NCI-H1092 treated with DMSO at 0.1 percent for 48 hours (cell line): ENCODE data around the gene ZNF207.
A peak's percentile ranks its signal among the peaks of the same experiment; 100 is the strongest.
"Not testable (repeated sequence)": the region's sequence is repeated elsewhere in the genome, so short reads cannot be mapped to it uniquely, and the experiment has no call there.

Experiments
- DNase-seq: peaks from one replicate; lab custom pipeline; 2025; lab: John Stamatoyannopoulos, UW

The ZNF207 gene

DNA sequence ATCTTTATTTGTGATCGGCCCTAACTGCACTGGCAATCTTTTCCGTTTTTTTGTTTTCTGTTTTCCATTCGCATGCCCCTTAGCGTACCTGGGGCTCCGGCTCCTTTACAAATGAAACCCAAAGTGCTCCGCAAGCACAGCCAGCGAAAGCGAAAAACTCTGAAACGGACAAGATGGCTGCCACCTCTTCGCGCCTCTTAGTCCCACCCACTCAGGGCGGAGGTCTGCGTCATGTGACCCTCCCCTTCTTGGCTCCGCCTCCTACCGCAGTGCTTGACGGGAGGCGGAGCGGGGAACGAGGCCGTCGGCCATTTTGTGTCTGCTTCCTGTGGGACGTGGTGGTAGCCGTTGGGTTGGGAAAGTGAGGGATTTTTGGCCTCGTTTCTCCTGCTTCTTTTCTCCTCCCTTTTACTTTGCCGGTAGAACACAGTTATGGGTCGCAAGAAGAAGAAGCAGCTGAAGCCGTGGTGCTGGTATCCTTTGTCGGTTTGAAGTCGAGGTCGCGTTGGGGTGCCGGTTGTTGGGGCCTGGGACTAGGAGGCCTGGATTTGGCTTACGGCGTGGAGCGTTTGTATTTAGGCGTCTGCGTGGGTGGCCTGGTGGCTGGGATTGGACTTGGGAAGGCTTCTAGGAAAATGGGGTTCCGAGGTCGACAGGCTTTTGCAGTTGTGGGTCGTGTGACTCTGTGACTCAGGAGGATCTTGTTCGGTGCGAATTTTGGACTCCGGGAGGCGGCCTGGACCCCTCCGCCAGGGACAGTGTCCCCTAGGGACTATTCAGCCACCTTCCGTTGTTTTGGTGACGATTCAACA, at the start of gene ZNF207:
Gene ZNF207 (plus strand): TSS at position 304 of the 812 bp plus-strand sequence. CDS start 129 bp downstream, at position 433.
- DNase-seq: peak; percentile 97

GRCh38 chr17:32302037-32302436, 47.9 kb upstream of the ZNF207 start:
- DNase-seq: no peak

GRCh38 chr17:32302860-32303649, 46.9 kb upstream of the ZNF207 start:
- no peak for DNase-seq

- peak; percentile 66 for DNase-seq
Measured at GRCh38 chr17:32303781-32304288, 46.1 kb upstream of the ZNF207 start.

GRCh38 chr17:32305049-32305448, 44.9 kb upstream of the ZNF207 start:
- no peak for DNase-seq

DNA sequence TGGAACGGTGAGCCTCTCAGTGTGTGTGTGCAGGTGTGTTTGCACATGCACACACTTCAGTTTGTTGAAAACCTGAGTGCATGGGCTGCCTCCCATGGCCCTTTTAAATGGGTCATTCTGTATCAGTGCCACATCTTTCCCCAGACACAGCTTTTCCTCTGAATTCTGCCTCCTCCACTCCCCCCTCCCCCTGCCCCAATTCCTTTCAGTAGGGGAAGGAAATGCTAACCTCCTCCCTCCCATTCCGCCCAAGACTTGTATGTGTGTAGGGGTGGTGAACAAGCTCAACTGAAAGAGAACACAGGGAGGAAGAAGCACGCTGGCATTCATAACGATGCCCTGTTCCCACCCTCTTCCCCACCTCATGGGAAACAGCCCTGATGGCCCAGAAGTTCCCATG, 42.3 kb upstream of the ZNF207 start:
- DNase-seq: peak; percentile 6

DNA sequence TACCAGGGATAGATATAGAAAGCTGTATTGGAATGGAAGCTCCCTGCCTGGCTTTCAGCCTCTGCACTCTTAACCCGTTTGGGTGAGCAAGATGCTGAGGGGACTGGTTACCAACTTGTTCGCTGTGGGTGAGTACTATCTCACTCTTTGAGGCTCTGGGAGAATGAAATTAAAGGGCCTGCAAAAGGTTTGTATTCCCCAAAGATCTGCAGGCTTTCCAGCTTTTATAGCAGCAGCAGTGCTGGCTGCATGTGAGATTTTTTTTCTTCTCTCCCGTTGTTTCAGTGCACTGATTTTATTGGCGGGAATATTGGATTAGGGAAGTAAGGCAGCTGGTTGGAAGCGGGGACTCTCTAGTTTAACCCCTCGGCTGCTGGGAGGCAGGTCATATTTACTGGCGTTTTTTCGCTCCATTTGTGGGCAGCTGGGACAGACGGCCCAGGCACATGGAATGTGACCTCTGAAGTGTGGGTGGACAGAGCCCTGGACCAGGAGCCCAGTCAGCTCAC, 38.9 kb upstream of the ZNF207 start:
- DNase-seq: no peak

GRCh38 chr17:32314636-32315035, 35.3 kb upstream of the ZNF207 start:
- DNase-seq: no peak

DNA sequence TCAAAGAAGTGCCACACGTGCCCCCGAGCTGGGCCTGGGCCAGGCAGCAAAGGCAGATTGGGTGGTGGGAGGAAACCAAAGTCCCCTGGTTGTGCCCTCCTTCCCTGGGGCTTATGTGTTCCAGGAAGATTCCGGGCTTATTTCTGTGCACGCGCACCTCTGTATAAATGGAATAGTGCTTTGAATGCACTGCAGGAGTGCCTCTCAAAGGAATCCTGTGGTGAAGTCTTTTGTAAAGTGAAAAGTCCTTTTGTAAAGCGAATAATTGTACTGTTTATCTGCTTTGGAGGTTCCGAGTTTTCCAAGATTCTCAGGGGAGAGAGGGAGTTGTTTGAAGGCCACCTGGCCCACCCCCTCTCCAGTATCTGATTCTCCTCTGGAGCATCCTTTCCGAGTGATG, 34.8 kb upstream of the ZNF207 start:
- no peak for DNase-seq

- not testable (repeated sequence) for DNase-seq
Measured at GRCh38 chr17:32316653-32317052, 33.3 kb upstream of the ZNF207 start.

DNA sequence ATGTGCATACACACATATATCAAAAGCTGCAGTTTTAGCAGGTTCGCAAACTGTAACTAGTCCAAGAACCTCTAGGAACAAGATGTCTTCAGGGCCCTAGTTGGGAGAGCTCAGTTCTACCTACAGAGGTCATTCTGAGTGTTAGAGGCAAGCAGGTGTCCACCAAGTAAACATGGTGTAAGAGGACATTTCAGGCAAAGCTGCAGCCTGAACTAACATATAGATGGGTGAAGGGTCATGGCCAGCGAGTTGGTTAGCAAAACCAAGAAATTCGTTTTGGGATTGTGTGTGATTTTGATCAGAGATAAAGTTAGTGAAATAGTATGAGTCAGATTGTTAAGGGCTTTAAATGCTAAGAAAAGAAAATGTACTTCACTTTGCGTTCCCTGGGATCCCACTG, 32.6 kb upstream of the ZNF207 start:
- DNase-seq: no peak

- no peak for DNase-seq
Measured at GRCh38 chr17:32318071-32318470, 31.9 kb upstream of the ZNF207 start.

DNA sequence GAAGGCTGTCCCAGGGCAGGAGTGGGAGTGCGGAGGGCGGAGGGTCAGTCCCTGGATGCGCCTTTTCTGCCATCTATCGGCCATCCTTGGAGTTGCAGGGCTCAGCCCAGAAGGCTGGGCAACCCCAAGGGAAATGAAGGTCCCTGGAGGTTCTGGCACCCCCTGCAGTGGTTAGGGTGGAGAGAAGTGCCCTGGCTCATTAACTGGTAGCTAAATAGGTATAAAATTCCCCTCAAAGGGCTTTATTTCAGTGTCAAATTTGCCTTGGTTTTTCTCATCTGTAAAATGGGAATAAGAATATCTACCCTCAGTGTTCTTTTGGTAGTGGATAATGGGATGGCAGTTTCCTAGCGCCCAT, 30.4 kb upstream of the ZNF207 start:
- peak; percentile 48 for DNase-seq

- not testable (repeated sequence) for DNase-seq
Measured at GRCh38 chr17:32320080-32320479, 29.9 kb upstream of the ZNF207 start.

DNA sequence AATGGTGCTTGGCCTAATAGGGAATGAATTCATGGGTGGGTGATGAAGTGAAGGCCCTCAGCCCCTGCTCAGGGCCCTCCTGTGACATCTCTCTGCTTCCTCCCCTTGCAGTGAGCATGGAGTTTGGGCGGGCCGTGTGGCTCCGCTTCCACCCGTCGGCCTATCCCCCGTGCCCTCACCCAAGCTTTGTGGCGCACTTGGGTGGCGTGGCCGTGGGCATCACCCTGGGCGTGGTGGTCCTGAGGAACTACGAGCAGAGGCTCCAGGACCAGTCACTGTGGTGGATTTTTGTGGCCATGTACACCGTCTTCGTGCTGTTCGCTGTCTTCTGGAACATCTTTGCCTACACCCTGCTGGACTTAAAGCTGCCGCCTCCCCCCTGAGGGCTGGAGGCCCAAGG, 29.1 kb upstream of the ZNF207 start:
- no peak for DNase-seq

DNA sequence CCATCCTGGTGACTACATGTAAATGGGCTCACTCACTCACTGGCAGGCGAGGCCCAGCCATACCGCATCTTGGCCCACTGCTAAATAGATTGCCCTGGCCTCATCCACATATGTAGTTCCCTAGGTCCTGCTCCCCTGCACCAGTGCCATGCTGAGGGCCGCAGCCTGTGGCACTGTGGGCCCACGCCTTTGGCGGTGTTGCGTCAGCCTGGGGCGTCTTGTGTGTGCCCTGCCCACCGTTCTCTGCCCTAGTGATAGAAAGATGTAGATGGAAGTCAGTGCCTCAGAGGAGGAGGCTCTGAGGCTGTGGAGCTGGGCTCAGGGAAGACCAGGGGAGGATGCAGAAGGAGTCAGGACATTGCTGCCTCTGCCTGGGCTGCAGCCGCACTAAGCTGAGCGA, 26.9 kb upstream of the ZNF207 start:
- no peak for DNase-seq

GRCh38 chr17:32323811-32324491, 26.0 kb upstream of the ZNF207 start:
- DNase-seq: no peak

- DNase-seq: no peak
Measured at GRCh38 chr17:32327911-32328310, 22.0 kb upstream of the ZNF207 start.

DNA sequence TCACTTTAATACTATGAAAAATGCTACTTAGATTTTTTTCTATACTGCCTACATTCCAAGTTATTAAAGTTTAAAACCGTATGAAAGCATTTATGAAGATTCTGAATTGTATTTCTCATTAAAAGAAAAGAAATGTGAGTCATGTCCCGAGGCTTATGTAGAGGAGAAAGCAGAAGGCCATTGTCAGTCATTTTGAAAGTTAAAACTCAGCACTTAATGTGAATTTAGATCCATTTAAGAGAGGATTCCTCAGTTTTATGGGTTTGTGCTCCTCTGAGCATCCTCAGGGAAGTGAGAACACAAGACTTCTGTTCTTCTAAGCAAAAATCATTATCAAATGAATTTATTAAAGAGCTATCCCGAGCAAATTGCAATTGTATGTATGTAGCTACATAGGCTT, 19.8 kb upstream of the ZNF207 start:
- no peak for DNase-seq

DNA sequence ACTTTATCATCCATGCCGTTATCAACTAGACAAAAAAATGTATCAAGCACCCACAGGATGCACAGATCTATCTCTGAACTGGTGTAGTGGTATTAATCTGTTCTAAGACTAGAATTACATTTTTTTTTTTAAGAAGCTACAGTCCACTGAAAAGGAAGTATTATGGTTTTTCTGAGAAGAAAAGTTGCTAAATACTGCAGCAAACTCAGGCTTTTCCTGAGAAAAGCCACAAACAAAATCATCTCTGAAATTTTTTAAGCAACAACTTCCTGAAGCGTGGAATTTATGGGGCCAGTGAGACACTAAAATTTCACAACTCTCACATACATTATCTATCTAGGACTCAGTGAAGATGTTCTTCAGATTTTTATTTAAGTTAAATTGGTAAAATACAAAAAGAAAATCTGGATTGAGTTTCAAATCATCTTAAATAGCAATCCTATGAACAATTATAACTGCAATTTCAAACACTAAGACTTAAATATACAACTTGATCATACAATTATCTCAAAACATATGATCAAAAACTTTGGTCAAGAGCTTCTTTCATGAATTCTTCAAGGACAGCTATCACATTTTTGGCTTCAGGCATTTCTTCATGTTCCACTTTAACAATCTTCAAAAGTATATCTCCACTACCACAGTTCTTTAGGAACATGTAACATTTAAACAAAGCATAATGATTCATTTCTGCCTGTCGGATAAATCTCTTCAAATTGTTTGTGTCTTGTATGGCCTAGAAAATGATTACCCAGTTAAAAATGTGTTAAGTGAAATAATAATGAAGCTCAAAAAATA, 18.5 kb upstream of the ZNF207 start:
- DNase-seq: no peak

- DNase-seq: no peak
Measured at GRCh38 chr17:32333187-32333586, 16.8 kb upstream of the ZNF207 start.

DNA sequence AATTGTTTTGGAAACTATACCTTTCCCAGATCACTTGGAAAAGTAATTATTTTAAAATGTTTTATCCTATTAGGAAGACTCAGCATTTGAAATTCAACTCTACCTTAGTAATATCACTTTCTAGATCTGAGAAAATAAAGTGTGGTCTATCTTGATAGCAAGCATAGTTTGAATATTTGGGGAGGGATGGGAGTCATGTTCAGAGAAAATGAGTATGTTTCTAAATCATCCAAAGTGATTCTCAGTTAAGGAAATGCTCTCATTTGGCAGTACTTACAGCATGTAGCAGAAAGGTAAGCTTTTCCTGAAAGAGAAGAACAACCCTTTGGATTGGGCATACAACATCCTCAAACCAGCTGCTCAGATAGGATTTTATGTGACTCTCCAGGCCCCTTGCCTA, 14.9 kb upstream of the ZNF207 start:
- DNase-seq: no peak
